ENCODE measurements around the gene PARD3B. TPM values are rescaled to one million over a fixed set of nuclear protein-coding genes. Genes with fewer than 3 reads are reported as not detected.
"Not testable (repeated sequence)": the region's sequence is repeated elsewhere in the genome, so short reads cannot be mapped to it uniquely, and the experiment has no call there.

Gene PARD3B
- polyA plus RNA-seq, 3 donors, result 33.1 to 35.6 (median 33.6) TPM

DNA sequence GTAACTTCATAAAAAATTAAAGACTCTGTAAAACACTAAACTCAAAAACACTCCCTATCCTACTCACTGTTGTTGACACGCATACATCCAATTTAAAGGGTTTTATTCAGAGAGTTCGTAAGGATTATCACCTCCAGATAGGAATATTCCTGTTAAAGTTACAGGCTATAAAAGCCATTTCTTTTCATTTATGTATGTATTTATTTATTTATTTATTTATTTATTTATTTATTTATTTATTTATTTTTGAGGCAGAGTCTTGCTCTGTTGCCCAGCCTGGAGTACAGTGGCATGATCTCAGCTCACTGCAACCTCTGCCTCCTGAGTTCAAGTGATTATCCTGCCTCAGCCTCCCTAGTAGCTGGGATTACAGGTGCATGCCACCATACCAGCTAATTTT, 948.3 kb downstream of the PARD3B start:
- not testable (repeated sequence) for DNase-seq (ENCODE audit: extremely low read depth in 1 of 11, low read depth in 9 of 11, low spot score in 4 of 11)

DNA sequence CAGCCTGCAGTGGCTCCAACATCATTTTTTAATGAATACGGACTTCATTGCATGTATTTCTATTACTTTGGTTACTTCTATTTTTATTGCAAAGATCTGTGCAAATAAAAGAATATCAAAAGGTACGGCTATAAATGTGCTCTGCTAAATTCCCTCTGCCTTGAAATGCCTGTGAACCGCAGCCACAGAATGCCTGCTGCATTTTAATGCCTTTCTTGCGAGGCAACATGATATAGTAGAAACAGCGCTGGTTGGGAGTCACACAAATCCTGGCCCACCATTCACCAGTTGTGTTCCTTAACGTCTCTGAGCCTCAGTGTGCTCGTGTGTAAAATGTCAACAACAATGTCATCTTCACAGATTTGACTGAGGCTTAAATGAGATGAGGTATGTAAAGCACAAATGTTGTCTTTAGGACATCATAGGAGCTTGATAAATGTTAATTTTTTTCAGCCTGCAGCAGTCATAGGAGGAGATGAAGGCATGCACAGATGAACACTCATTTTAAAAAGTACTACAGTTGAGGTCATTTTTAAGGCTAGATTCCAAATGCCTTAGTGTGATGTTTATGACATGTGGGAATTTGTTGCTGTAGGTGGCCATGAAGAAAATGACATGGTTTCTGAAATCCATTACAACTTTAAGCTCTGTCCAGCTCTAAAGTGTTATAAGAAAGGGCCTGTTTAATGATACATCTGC, 949.4 kb downstream of the PARD3B start:
- no peak for DNase-seq (ENCODE audit: extremely low read depth in 1 of 11, low read depth in 9 of 11, low spot score in 4 of 11)

DNA sequence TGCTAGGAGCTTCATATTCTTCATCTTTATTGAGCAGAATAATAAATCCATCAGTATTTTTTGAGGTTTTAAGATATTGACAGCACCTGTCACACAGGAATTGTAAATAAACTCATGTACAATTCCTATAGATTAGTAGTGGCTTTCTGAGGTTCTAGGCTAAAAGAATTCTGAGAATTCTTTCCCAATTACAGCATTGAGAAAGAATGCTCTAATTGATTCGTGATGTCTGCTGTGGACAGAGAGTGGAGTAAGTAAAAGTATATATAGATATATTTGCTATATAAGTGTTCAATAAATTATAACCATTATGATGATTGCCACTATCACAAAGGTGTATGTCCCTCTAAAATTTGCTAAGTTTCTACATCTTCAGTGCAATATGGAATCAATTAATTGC, 950.5 kb downstream of the PARD3B start:
- no peak for DNase-seq (ENCODE audit: extremely low read depth in 1 of 11, low read depth in 9 of 11, low spot score in 4 of 11)

DNA sequence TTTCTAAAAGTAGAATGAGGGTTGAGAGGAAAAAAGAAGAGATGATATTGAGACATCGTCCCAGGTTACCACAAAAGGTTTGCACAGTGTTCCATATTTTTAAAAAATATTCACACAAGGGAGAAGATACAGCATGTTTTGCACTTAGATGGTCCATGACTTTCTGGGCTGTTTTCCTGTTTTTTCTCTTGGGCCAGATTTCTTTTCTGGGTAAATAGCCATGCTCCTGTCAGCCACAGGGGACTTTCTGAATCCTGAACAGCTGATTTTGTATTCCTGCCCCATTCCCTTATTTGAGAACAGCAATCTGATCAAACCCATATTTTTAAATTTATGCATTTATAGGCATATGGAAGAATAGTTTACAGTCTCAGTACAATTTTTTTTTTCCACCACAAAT, 951.1 kb downstream of the PARD3B start:
- DNase-seq (ENCODE audit: extremely low read depth in 1 of 11, low read depth in 9 of 11, low spot score in 4 of 11), result no peak

DNA sequence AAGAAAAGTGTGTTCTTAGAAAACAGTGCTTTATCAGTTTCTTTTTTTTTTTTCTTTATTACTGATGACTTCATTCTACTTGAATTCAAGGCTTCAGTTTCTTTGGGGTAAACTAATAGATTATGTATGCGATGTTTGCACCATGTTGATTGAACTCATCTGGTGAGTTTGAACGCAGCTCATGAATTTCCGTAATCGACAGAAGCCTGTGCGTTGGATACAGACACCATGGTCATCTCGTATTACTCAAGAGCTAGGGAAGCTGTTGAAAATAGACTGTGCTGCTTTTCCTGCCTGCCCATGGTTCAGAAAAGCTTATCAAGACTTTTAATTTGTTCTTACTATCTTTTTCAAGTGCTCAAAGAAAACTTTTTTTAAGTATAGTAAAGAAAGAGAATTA, 951.5 kb downstream of the PARD3B start:
- no peak for DNase-seq (ENCODE audit: extremely low read depth in 1 of 11, low read depth in 9 of 11, low spot score in 4 of 11)

DNA sequence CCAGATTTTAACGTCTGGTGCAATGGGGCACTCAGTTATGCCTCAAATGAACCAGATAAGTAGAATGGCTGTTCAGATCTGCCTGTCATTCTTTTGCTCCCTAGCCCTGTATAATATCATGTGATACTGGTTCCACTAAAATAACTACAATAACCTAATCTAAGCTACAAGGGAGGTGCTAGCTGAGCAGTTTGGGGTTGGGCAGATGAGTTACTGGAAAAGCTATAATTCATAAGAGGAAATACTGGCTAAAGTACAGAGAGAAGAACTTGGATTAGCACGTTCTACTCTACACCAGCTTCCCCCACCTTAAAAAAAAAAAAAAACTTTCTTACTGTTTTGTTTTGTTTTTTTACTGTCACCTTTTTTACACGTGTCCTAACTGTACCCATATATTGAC, 953.7 kb downstream of the PARD3B start:
- no peak for DNase-seq (ENCODE audit: extremely low read depth in 1 of 11, low read depth in 9 of 11, low spot score in 4 of 11)

DNA sequence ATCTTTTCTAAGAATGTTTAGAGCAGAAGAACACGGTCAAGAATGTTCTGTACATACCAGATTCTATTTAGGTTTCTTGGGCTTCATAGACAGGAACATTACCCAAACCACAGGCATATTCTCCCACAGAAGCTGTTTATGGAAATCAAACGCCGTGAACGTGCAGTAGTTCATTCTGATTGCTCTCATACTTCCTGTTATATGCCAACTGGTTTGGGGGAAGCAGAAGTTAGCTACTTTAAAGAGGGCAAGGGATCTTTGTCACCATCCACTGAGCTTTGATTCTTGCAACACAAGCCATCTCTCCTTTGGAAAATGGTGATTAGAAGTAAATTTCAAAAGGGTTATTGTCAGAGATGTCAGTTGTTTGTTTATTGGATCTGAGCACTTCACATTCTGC, 954.8 kb downstream of the PARD3B start:
- DNase-seq (ENCODE audit: extremely low read depth in 1 of 11, low read depth in 9 of 11, low spot score in 4 of 11), result no peak

DNA sequence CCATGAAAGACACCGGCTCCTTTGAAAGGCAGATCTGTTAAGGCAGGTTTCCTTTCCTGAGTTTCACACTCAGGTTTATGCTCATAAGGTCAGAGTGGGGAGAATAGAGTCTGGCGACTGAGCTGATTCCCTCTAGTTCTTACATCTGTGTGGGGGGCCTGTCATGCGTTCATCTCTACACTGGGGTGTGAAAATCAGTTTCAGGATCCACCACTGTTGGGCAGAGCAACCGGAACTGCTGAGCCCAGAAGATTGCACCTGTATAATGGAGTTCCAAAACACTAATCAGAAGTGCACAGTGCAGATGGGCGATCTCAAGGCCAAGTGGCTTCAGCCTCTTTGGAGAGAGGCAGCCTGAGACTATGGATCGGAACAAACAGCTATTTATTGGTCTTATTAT, 955.7 kb downstream of the PARD3B start:
- no peak for DNase-seq (ENCODE audit: extremely low read depth in 1 of 11, low read depth in 9 of 11, low spot score in 4 of 11)

DNA sequence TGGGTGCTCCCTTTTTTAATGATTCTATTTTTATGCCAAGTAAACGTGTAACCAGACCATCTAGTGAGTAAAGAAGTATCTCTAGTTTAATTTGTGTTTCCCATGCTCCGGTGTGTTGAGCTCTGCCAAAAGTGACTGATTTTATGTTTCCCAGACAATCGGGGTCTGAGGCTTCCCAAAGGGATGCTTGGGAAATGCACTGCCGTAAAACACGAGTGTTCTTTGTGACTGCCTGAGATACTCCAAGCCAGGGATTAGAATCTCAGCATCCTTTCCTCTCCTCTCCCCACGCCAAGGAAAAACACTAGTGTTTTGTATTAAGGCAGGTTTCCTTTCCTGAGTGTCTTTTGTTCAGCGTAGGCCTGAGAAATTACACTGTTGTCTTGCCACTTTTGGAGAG, 956.6 kb downstream of the PARD3B start:
- DNase-seq (ENCODE audit: extremely low read depth in 1 of 11, low read depth in 9 of 11, low spot score in 4 of 11), result no peak

DNA sequence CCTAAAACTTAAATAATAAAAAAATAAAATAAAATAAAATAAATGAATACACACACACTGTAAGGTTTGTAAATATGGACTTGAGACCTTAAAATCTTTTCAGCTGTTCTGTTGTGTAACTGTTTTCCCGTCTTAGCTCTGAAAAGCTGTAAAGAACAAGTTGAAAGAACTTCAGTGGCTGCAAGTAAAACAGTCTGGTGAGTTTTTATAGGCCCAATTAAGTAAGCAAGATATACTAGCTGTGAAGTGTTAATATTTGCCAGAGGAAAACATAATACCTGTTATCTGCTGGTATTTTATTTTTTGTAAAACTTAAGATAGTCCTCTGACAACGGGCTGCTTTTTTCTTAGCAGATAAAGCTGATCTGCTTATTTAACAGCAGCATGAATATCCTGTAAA, 960.1 kb downstream of the PARD3B start:
- no peak for DNase-seq (ENCODE audit: extremely low read depth in 1 of 11, low read depth in 9 of 11, low spot score in 4 of 11)

DNA sequence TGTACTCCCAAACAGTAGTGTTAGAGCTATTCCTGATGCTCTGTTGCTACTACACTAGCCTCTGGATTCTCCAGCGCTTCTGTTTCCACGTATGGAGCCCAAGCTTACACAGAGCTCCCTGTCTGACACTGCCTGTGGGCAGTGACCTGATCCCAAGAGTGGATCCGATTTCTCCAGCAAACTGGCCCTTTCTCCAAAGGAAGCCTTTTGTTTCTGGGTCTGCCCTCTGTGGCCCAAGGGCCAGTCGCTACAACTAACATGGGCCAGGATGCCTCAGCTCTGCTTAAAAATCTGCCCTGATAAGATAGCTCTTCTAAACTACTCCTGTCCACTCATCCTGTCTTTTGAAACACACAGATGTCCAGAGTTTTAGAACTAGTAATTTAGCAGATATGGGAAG, 964.4 kb downstream of the PARD3B start:
- no peak for DNase-seq (ENCODE audit: extremely low read depth in 1 of 11, low read depth in 9 of 11, low spot score in 4 of 11)

DNA sequence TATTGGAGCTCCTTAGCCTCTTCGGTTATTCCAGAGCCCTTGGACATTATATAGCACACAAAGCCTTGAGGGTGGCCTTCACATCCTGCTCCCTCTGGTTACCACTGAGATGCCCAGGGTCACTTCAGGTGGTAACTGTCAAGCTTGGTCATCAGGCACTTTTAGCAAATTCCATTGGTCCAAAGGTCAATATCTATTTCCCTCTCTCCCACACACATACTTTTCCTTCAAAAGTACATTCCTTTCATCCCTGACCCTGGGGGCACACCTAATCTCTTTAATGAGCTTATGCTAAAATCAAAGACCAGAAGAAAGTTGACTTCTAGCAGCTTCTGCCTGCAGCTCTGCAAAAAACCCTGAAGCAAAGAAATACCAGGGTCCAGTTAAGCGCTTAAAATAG, 965.1 kb downstream of the PARD3B start:
- DNase-seq (ENCODE audit: extremely low read depth in 1 of 11, low read depth in 9 of 11, low spot score in 4 of 11), result no peak

DNA sequence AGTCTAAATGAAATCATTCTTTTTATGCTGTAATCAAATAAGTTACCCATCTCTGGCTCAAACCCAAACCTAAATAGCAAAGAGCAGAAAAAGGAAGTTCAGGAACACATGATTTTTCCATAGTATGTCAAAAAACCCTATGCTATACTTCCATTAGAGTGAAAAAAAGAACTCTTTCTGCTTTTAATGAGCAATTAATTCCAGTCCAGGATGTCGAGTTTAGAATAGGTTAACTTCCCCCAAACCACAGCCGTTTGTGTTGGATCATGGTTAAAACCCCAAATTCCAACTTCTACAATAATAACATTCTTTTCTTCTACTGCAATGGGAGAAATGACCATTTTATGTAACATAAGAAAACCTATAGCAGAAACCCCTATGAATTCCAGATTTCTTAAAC, 965.9 kb downstream of the PARD3B start:
- DNase-seq (ENCODE audit: extremely low read depth in 1 of 11, low read depth in 9 of 11, low spot score in 4 of 11), result no peak

DNA sequence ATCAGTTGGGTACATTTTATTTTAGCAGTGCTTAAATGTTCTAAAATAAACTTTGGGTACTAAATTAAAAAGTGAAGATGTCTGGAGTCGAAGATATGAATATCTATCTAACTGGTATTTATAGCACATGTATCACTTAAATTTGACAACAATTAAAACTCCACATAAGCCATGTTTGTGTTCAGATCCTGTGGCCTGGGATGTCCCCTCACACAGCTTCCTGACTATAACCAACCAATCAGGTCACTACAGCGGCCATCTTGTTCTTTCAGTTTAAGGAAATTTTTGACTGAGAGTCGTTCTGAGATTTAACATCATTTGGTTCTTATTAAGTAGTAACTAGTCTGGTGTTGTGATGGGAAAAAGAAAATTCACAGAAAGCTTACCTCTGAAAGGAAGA, 966.4 kb downstream of the PARD3B start:
- DNase-seq (ENCODE audit: extremely low read depth in 1 of 11, low read depth in 9 of 11, low spot score in 4 of 11), result no peak

DNA sequence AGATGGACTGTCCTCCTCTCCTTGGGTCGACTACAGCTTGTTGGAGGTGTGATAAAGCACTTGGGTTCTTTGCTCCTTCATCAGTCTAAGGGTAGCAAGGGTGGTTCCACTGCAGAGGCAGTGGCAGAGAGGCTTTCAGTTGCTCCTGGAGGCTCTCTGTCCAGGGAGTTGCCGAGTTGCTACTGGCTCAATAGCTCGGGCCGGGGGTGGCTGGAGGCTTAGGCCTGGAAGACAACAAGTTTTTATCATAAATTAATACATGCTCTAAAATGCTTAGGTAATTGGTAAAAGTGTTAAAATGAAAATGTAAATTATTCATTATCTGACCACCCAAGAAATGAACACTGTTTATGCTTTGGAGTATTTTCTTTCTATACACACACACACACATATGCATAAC, 975.0 kb downstream of the PARD3B start:
- no peak for DNase-seq (ENCODE audit: extremely low read depth in 1 of 11, low read depth in 9 of 11, low spot score in 4 of 11)

DNA sequence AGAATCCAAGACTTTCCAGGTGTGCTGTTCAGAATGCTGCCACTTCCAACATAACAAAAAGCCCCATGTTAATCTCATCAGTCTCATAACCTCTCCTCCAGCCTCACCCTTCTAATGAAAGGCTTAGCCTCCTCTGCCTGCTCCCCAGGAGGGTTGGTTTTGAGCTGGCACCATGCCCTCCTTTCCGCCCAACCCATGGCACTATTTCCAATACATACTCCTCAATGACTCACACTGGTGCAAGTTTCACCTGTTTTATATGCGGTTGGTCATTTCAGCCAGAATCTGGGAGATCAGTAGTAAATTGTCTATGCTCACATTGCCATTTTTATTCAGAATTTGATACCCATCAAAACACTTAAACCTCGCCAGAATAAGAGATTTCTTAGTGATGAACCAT, 979.4 kb downstream of the PARD3B start:
- no peak for DNase-seq (ENCODE audit: extremely low read depth in 1 of 11, low read depth in 9 of 11, low spot score in 4 of 11)

DNA sequence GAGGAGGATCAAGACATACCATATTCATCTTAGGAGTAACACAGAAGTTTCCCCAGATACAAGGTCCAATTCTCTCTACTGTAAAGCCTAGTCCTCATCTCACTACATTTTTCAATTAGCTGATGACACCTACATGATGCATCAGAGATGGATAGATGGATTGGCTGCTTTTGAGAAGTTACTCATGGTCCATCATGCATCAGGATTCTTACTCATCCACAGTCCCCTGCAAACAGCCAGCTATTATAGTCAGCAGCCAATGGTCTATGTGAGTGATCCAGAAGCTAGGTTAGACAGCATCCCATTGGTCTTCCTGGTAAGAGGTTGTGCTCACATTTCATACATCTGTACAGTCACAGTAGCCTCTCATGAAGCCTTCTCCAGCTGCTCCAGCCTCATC, 982.5 kb downstream of the PARD3B start:
- no peak for DNase-seq (ENCODE audit: extremely low read depth in 1 of 11, low read depth in 9 of 11, low spot score in 4 of 11)

DNA sequence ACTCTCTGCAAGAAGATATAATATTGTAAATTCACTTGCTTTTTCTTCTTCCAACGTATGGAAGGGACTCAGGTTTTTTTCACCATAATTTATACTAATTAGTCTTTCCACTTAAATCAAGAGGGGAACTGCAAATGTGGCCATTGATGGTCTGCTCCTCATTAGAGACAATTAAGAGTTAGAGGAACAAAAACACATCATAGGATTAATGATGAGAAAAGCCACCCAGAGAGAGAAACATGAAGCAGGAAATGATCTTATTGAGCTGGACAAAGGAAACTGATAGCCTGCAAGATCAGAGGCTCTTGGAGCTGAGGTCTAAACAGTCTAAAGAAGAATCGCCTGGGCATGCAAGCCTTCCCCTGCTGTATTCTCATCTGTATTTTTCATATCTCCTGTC, 985.8 kb downstream of the PARD3B start:
- DNase-seq (ENCODE audit: extremely low read depth in 1 of 11, low read depth in 9 of 11, low spot score in 4 of 11), result no peak

DNA sequence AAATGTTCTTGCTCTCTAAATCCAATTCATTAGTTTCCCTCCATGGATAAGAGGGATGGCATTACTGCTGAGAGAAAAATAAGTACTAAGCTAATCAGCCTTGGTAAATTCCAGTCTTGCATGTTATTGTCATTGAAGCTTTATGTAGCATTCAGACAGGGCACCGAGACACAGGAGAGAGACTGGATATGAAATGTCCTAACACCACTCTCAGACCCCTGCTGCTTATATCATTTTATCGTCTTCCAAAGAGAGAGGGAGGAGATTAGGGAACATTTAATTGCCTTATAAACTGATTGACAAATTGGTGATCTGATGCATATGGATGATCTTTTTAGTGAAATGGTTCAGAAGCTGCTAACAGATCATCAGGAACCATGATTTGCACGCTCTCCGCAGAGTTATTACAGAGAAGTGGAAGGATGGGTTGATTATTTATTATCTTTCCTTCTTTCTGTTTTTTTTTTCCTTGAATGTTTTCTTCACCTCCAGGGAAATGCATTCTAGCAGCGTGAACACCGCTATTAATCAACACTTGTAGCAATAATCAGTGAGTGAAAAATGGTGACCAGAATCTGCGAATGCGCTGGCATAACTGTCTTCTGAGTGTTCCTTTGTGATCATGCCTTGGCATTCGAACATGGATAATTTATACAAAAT, 986.3 kb downstream of the PARD3B start:
- DNase-seq (ENCODE audit: extremely low read depth in 1 of 11, low read depth in 9 of 11, low spot score in 4 of 11), result no peak

DNA sequence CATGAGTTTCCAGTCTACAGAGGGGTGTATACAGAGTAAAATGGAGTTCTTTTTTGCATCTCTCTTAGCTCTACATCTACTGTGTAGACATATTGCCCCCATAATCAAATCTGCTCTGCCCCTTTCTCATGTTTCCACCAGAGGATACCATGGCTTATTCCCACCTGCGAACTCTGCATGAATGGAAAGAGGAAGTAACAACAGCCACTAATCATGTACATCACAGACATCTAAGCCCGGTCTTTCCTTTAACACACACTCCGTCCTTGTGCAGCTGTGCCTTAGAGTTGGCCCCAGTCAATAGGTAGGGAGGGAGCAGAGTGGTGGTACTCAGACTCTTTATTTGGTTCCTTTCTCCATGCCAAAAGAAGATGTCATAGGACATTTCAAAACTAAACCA, 989.7 kb downstream of the PARD3B start:
- DNase-seq (ENCODE audit: extremely low read depth in 1 of 11, low read depth in 9 of 11, low spot score in 4 of 11), result no peak

DNA sequence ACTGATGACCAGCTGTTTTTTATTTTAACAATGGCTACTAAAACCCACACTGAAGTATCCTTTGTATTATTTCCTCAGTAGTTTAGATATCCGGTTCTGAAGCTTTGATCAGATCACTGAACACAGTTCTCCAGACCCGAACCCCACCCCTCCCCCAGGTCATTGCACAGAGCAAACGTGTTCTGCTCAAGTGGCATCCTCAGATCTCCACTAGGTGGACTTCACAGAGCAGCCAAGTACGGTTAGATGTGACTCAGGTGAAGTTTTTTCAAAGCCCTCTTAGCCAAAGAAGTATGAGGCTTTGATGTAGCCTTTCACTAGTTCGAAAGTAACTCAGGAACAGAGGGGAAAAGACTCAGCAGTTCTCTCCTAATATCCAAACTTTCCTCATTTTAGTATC, 994.3 kb downstream of the PARD3B start:
- no peak for DNase-seq (ENCODE audit: extremely low read depth in 1 of 11, low read depth in 9 of 11, low spot score in 4 of 11)

Measured in renal cortex interstitium (tissue), 11 donors.